Fibroblast of peridontal ligament (primary cell): Measurements from ENCODE around the gene TDP2.
A peak's percentile ranks its signal among the peaks of the same experiment; 100 is the strongest.
"Not testable (repeated sequence)": the region's sequence is repeated elsewhere in the genome, so short reads cannot be mapped to it uniquely, and the experiment has no call there.

Experiments used
- DNase-seq: peaks from one replicate; pipeline ENCODE4 v3.0.0-alpha.2; 2010; ENCODE audit errors: extremely low read depth

Gene TDP2

DNA sequence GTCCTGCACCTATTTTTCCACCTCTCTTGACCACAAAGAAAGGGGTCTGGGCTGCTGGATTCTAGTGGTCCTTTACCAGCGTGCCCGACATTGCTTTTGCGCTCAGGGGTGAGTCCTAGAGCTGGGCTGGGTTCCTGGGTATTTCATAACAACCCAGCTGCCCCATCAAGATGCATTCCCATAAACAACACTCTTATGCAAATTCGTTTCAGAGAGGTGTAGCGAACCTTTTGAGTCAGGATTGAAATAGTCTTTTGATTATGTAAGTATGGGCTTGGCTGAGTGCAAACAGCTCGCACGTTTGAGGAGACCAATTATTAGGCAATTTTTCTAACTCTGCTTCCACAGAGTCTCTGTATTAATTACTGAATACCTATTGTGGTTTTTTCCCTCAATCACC, 13.9 kb upstream of the TDP2 start:
- DNase-seq = no peak

DNA sequence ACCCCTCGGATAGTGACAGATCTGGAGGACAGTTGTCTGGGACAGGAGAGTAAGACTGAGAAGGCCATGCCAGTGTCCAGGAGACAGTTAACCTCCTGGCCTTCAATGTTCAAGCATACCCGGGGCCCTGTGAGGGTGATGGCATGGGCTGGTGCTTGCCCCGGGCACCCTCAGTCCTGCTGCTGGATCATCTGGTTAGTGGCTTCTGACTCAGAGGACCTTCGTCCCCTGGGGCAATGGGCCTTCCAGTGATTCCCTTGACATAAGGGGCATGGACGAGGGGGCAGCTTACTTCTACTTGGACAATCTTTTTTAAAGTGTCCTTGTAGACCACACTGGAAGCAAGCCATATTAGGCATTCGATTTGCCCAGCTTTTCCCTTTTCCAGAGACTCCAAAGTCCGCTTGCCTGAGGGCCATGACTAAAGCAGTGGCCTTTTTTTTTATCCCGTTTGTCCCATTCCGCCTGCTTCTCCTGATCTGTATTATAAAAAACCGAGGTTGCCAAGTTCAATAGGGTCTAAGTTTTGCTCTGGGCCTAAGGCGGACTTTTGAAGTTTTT, 12.2 kb upstream of the TDP2 start:
- DNase-seq = not testable (repeated sequence)

DNA sequence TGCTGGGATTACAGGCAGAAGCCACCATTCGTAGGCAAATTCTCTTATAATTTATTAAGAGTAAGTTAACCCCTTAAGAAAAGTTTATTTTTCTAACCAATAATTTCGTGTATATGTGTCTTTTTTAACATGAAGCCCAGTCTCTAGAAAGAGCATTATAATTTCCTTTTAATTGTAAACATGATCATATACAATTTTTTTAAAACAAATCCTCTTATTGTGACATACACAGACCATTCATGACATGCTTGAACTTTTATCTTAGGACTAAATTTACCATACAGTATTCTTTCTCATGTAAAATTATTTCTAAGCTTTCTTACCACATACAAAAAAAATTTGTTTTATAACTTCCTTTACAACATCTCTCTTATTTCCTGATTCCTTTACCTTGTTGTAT, 6.9 kb upstream of the TDP2 start:
- no peak for DNase-seq

DNA sequence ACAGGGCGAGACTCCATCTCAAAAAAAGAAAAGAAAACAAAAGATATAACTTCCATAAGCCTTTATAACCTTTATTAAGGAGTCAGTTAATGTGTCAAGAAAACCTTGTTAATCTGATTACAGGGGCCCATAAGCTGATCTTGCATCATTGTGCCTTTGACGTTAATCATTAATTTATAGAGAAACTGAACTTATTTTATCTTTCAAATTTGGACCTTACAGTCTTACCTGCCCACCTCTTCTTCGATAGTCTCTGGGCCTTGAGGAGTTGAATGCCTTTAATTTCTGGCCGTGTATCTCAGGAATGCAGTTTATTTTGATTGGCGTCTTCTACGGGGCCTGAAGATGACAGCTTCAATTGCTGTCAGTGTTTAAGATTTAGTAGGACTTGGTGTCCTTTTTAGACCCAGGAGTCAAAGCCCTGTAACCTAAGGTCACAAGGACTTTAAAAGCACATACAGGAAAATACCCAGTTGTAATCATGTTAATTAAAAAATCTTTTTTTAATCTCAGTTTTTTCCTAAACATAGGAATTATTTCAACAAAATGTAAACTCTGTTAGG, 6.0 kb upstream of the TDP2 start:
- DNase-seq = no peak

DNA sequence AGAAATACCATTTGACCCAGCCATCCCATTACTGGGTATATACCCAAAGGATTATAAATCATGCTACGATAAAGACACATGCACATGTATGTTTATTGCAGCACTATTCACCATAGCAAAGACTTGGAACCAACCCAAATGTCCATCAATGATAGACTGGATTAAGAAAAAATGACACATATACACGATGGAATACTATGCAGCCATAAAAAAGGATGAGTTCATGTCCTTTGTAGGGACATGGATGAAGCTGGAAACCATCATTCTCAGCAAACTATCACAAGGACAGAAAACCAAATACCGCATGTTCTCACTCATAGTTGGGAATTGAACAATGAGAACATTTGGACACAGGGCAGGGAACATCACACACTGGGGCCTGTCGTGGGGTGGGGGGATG, 4.4 kb upstream of the TDP2 start:
- DNase-seq = not testable (repeated sequence)

DNA sequence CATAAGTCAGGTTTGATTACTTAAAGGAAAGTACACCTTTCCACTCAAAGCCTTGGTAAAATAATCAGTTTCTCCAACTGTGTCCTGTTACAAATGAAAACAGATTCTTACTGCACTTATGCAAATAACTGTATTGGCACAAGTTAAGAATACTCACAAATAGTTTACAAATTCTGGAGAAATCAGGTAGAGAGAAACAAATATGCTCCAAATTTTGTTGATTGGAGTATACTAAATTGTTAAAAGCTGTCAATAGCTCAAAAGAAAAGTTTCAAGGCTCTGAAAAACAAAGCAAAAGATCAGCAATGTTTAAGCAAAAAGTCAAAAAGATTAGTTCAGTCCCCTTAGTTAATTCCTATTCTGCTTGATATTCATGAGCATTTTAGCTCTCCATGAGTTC, 3.8 kb upstream of the TDP2 start:
- not testable (repeated sequence) for DNase-seq

DNA sequence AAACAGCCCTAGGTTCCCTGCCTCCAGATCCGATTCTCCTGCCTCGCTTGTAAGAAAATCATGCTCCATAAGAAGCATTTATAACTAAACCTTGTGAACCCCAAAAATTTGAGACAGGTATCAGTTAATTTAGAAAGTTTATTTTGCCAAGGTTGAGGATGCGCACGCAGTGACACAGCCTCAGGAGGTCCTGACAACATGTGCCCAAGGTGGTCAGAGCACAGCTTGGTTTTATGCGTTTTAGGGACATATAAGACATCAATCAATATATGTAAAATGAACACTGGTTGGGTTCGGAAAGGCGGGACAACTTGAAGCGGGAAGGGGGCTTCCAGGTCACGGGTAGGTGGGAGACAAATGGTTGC, 2.3 kb upstream of the TDP2 start:
- DNase-seq = no peak

DNA sequence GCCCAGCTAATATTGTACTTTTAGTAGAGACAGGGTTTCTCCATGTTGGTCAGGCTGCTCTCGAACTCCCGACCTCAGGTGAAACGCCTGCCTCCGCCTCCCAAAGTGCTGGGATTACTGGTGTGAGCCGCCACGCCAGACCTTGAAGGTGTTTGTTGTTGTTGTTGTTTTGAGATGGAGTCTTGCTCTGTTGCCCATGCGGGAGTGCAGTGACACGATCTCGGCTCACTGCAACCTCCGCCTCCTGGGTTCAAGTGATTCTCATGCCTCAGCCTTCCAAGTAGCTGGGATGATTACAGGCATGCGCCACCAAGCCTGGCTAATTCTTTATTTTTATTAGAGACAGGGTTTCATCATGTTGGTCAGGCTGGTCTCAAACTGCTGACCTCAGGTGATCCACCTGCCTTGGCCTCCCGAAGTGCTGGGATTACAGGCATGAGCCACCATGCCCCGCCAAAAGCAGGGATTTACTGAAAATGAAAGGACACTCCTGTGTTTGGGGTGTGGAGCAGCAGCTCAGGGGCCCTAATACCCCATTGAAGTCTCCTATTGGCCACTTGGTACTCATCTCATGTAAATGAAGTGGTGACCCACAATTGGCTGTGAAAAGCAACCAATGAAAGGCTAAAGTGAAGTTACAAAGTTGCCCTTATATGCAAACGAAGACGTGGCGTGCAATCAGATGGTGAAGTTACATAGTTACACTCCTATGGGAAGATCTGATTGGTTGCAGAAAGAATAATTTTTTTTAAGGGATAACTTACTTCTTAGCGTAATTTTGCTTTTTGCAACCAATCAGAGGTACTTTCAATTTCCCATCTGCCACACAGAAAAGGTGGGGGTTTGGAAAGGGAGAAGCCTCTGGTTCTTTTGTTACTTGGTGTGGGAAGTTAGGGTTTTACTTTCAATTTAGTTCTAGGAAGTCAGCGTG, 1.6 kb upstream of the TDP2 start:
- not testable (repeated sequence) for DNase-seq

DNA sequence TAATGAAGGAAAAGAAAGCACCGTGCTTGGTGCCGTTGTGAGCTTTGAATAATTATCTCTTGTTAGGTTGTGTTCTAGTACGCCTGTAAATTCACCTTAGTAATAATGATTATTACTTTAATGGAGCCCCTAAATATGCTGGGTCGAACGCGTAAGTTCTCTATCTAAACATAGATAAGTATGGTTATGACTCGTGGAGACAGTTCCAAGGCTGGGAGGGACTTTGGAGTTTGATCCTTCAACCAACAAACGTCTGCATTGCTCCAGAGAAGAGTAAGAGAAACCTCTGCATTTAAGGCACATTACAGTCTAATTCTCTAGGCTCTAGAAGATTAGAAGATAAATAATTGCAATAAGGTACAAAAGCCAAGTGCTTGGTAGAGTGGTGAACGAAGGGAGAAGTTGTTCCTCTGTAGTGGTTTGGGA, 692 bp upstream of the TDP2 start:
- peak; percentile 72 for DNase-seq

DNA sequence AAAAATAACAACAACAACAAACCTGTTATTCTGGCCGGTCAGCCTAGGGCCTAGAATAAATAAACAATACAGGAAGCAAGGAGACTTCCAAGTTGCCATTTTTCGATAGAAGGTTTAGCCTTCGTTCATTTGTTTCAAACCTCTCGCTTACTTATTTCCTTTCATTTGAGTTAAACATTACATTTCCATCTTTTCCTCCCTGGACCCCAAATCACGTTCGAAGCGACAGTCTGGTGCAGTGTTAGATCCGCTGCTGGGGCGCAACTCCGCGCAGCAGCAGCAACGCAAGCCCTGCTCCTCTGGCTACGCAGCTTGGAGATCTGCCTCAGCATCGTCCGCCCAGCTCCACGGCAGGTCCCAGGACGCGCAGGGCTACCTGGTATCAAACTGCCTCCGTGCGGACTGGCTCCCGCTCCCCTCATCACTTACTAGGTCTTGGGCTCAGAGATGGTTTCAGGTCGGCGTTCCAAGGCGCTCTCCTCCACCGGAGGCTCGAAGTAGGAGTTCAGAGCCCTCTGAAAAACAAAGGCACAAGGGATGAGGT, 530 bp downstream of the TDP2 start:
- peak; percentile 39 for DNase-seq

DNA sequence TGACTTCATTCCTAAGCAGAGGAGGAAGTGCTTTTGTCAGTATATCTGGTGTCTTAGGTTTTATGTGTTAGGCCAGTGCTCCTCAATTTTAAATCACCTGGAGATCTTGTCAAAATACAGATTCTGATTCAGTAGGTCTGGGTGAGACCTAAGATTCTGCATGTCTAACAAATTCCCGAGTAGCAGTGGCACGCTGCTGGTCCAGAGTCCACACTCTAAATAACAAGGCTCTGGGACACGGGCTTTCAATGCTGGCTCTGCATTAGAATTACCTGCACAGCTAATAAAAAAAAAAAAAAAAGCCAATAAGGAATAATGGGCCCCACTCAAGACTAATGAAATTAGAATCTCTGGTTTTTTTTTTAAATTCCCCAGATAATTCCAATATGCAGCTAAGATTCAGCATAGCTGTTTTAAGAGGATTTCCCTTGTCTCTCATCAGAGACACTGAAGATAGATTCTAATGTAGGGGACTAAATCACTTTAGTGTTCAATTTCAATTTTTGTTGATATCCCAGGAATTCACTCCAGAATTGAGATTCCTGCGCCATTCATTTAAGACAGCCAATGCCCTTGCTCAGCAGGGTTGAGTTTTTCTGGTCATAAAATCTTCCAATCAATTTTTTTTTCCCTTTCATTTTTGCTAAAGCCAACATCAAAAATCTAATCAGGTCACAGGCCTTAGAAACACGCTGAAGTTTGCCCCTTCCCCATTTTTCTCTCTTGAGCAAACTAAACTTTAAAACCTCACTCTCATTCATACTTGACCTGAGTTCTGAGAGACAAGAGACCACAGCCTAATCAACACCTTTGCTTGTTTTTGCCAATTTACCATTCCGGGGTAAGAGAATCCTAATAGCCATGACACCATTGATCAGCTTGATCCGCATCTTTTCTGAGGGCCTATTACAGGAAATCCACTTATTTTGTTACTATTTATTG, 2.4 kb downstream of the TDP2 start:
- no peak for DNase-seq

DNA sequence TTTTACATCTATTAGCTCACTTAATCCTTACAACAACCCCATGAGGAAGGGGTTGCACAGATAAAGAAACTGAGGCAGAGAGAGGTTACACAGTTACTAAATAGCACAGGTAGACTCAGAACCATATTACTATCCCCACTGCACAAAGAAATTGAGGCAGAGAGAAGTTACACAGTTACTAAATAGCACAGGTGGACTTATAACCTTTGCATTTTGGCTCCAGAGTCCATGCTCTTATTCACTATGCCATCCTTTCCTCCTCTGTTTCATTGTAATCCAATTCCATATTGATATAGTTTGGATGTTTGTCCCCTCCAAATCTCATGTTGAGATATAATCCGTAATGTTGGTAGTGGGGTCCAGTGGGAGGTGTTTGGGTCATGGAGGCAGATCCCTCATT, 3.5 kb downstream of the TDP2 start:
- no peak for DNase-seq

DNA sequence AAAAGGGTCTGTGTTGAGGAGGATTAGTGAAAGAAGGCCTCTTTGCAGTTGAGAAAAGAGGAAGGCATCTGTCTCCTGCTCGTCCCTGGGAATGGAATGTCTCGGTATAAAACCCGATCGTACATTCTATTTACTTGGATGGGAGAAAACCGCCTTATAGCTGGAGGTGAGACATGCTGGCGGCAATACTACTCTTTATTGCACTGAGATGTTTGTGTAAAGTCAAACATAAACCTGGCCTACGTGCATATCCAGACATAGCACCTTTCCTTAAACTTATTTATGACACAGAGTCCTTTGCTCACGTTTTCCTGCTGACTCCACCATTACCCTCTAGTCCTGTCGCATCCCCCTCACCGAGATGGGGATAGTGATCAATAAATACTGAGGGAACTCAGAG, 4.5 kb downstream of the TDP2 start:
- DNase-seq = no peak

DNA sequence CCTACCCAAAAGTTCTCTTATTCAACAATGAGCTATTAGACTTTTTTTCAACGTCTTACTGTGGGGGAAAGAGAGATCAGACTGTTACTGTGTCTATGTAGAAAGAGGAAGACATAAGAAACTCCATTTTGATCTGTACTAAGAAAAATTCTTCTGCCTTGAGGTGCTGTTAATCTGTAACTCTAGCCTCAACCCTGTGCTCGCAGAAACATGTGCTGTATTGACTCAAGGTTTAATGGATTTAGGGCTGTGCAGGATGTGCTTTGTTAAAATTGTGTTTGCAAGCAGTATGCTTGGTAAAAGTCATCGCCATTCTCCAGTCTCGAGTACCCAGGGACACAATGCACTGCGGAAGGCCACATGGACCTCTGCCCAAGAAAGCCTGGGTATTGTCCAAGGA, 4.9 kb downstream of the TDP2 start:
- DNase-seq = not testable (repeated sequence)

DNA sequence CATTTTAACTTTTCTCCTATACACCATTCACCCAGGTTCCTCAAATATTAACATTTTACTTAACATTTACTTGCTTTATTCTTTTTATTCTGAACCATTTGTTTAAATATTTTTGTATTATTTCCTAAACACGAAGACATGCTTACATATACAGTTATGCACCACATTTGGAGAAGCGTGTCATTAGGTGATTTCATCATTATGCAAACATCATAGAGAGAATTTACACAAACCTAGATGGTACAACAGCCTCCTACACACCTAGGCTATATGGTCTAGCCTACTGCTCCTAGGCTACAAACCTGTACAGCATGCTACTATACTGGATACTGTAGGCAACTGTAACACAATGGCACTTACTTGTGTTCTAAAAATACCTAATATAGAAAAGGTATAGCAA, 6.6 kb downstream of the TDP2 start:
- DNase-seq = no peak

DNA sequence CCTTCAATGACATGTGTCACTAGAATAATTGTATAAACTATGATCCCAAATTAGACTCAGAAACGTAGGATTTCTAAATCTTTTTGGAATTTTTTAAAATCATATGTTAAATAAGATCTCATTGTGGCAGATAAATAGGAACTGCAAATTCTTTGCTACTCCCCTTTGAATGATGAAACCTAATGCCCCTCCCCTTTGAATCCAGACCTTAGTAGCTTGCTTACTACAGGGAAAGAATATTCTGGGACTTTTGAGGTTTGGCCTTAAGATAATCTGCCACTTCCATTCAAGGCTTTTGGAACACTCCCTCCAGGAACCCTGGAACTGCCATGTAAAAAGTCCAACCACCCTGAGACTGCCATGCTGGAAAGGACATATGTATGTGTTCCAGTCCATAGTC, 7.1 kb downstream of the TDP2 start:
- peak; percentile 76 for DNase-seq

DNA sequence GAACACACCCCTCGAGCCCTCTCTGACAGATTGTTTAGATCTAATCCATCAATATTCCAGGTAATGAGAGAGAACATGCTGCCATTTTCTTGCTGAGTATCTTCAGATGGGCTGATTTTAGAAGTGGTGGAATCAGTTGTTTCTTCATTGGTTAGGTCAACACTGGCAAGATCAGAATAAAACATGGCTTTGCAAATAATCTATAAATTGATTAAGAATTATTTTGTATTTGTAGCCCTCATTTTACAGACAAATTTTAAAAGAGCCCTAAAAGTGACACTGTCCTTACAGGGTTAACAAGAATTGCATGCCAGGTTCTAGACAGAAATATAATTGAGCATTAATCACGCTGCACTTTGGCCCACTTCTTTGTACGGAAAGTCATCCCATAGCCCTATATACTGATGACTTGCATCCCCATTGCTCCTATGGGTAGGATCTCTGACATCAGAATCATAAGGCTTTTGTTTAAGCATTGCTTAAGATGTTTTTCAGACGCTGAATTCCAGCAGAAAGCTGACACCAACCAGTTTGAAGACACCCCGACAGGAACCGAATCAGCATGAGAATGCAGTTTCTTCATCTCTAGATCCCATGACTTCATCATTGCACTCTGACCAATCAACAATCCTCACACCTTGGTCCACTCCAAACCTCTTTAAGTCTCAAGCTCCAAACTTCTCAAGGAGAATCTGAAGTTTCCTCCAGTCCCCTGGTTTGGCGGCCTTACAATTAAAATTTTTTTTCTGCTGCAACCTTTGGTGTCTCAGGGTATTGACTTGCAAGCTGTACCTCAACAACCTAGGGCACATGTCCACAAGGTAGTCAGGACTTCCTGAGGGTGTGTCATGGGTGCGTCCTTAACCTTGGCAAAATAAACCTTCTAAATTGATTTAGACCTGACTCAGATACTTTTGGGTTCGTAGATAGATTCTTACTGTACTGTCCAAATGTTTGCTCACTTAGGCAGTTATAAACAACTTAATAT, 7.8 kb downstream of the TDP2 start:
- DNase-seq = peak; percentile 98

DNA sequence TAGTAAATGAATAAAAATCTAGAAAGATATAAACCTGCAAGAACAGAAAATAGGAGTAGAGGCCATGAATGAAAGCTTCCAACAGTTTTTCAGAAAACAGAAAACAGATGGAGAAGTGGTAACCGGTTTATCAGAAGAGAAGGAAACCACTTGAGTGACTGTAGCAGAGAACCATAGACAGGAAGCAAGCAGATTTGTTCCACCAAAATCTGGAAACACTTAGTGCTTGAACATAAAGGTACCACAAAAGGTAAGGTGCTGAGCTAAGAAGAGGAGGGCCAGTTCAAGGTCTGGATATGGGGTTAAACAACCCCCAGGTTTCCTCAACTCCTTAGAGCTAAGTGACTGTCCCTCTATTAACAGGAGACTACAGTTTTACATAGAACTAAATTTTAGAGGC, 11.5 kb downstream of the TDP2 start:
- no peak for DNase-seq

DNA sequence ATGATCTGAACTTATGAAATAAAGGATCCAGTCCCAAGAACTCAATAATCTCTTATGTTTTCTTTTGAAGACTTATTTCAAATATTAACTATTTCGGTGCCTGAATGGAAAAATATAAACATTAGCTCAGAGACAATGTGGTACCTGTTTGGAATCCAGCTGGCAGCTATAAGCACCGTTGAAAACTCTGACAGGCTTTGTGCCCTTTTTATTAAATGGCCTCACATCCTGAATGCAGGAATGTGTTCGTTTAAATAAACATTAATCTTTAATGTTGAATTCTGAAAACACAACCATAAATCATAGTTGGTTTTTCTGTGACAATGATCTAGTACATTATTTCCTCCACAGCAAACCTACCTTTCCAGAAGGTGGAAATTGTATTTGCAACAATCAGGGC, 16.3 kb downstream of the TDP2 start:
- DNase-seq = no peak

DNA sequence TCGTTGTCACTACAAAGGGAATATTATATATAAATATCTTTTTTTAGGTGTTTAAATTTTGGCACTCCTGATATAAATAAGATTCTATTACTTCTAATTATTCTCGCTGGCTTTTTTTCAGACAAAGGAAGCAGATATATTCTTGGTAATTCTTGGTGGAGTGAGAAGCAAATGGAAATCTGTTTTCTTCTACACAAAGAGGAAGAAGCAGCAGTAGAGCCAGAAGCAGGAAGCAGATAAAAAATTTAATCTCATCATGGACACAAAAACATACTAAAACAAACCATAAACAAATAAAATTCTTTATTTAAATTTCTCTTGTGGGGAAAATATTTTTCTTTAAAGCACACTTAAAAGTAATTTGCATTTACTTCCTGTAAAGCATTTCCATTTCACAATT, 17.0 kb downstream of the TDP2 start:
- DNase-seq = no peak

DNA sequence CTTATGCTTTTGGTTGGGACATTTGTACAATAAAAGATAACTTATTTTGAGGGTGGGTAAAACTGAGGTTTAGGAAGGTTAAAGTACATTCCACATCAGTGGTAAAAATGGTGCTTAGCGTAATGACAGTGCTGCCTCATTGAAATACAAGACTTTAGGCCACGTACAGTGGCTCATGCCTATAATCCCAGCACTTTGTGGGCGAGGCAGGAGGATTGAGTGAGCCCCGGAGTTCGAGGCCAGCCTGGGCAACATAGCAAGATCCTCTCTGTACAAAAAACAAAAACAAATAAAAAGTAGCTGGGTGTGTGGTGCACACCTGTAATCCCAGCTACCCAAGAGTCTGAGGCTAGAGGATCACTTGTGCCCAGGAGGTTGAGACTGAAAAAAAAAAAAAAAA, 18.4 kb downstream of the TDP2 start:
- DNase-seq = no peak
